WTC11 (cell line): ENCODE results near the gene UBAC2. TPM values are rescaled to one million over a fixed set of nuclear protein-coding genes. Genes with fewer than 3 reads are reported as not detected.

Experiments
- ATAC-seq: fragments of 200-7000 bp; cut with Tn5 transposase; 2 replicates; pipeline ENCODE4 v1.10.0; 2021; ENCODE audit warnings: mild to moderate bottlenecking, moderate library complexity
- CTCF ChIA-PET: fragments of 300-600 bp; sonication (Branson Sonifier 250); formaldehyde crosslinking; loops from one replicate; lab custom pipeline; 2021; ENCODE audit warnings: antibody characterized with exemption; lab: Charles Lee
- POLR2A ChIA-PET: fragments of 350-600 bp; sonication (Branson Sonifier 250); formaldehyde crosslinking; loops from one replicate; lab custom pipeline; 2021; ENCODE audit warnings: antibody characterized with exemption; lab: Charles Lee
- DNase-seq: peaks from one replicate; pipeline ENCODE4 v3.0.0; 2021; ENCODE audit warnings: low spot score
- H3K27ac Mint-ChIP-seq: 2 replicates; pipeline ENCODE4 v1.8.0; 2021; ENCODE audit warnings: mixed read lengths
- H3K27me3 Mint-ChIP-seq: 2 replicates; pipeline ENCODE4 v1.8.0; 2021; ENCODE audit warnings: low read depth, mild to moderate bottlenecking, moderate library complexity, mixed read lengths
- H3K36me3 Mint-ChIP-seq: 2 replicates; pipeline ENCODE4 v1.8.0; 2021; ENCODE audit warnings: mixed read lengths
- H3K4me1 Mint-ChIP-seq: 2 replicates; pipeline ENCODE4 v1.8.0; 2022; ENCODE audit warnings: mixed read lengths
- H3K4me3 Mint-ChIP-seq: 2 replicates; pipeline ENCODE4 v1.8.0; 2021; ENCODE audit warnings: mild to moderate bottlenecking, moderate library complexity, mixed read lengths
- H3K9me3 Mint-ChIP-seq: 2 replicates; pipeline ENCODE4 v1.8.0; 2021; ENCODE audit warnings: mixed read lengths
- ATF3 ChIP-seq: sonication (generic); formaldehyde crosslinking; conservative IDR thresholded peaks from 2 replicates; pipeline ENCODE4 v1.8.1; 2022; ENCODE audit warnings: mild to moderate bottlenecking, missing genetic modification reagents
- CREB1 ChIP-seq: sonication (generic); formaldehyde crosslinking; IDR thresholded peaks from 2 replicates; pipeline ENCODE4 v1.8.0; 2023; ENCODE audit warnings: mild to moderate bottlenecking, missing genetic modification reagents
- EMX1 ChIP-seq: fragments of 250-450 bp; sonication (Bioruptor Pico); IDR thresholded peaks from 2 replicates; pipeline ENCODE4 v1.8.0; 2021; ENCODE audit warnings: mild to moderate bottlenecking
- FOXJ3 ChIP-seq: sonication (generic); formaldehyde crosslinking; IDR thresholded peaks from 2 replicates; pipeline ENCODE4 v1.9.0; 2021; ENCODE audit warnings: missing genetic modification reagents, mild to moderate bottlenecking, borderline replicate concordance
- GTF2I ChIP-seq: fragments of 250-450 bp; sonication (Bioruptor Pico); conservative IDR thresholded peaks from 2 replicates; pipeline ENCODE4 v1.4.0; 2021; ENCODE audit warnings: mild to moderate bottlenecking
- SMAD3 ChIP-seq: sonication (generic); formaldehyde crosslinking; IDR thresholded peaks from 2 replicates; pipeline ENCODE4 v1.8.0; 2022; ENCODE audit warnings: missing genetic modification reagents, mild to moderate bottlenecking, borderline replicate concordance
- TCF7 ChIP-seq: sonication (generic); formaldehyde crosslinking; IDR thresholded peaks from 2 replicates; pipeline ENCODE4 v1.8.0; 2022; ENCODE audit warnings: mild to moderate bottlenecking, low read depth, missing genetic modification reagents, moderate library complexity
- USF1 ChIP-seq: sonication (generic); formaldehyde crosslinking; IDR thresholded peaks from 2 replicates; pipeline ENCODE4 v1.8.0; 2022; ENCODE audit warnings: mild to moderate bottlenecking, missing genetic modification reagents
- ZNF317 ChIP-seq: sonication (generic); formaldehyde crosslinking; IDR thresholded peaks from 2 replicates; pipeline ENCODE4 v1.8.1; 2023; ENCODE audit warnings: low read depth, mild to moderate bottlenecking, moderate library complexity, missing genetic modification reagents, borderline replicate concordance
- ZNF396 ChIP-seq: fragments of 250-450 bp; sonication (Bioruptor Pico); IDR thresholded peaks from 2 replicates; pipeline ENCODE4 v1.8.0; 2021; ENCODE audit warnings: mild to moderate bottlenecking, moderate library complexity, borderline replicate concordance
- ZNF512 ChIP-seq: sonication (generic); formaldehyde crosslinking; IDR thresholded peaks from 2 replicates; pipeline ENCODE4 v1.8.1; 2022; ENCODE audit warnings: missing genetic modification reagents, borderline replicate concordance
- total RNA-seq: library from RNA; stranded (reverse); gene quantifications from 3 replicates; pipeline ENCODE4 v1.2.3, GENCODE V29; 2021
- TF ChIP-seq, protein P1 (sequence below): fragments of 250-450 bp; sonication (Bioruptor Pico); IDR thresholded peaks from 2 replicates; pipeline ENCODE4 v2.1.2; 2022; ENCODE audit warnings: mild to moderate bottlenecking, moderate library complexity
- TF ChIP-seq, protein P2 (sequence below): sonication (generic); formaldehyde crosslinking; IDR thresholded peaks from 2 replicates; pipeline ENCODE4 v1.8.1; 2023; ENCODE audit warnings: mild to moderate bottlenecking, missing genetic modification reagents
- TF ChIP-seq, protein P3 (sequence below): sonication (generic); formaldehyde crosslinking; IDR thresholded peaks from 2 replicates; pipeline ENCODE4 v1.8.1; 2022; ENCODE audit warnings: low read depth, missing genetic modification reagents, borderline replicate concordance
- TF ChIP-seq, protein P4 (sequence below): fragments of 200-600 bp; IDR thresholded peaks from 2 replicates; pipeline ENCODE4 v1.8.0; 2022; ENCODE audit warnings: antibody characterized with exemption
- TF ChIP-seq, protein P5 (sequence below): fragments of 250-450 bp; sonication (Bioruptor Pico); conservative IDR thresholded peaks from 2 replicates; pipeline ENCODE4 v1.9.0; 2021; ENCODE audit warnings: mild to moderate bottlenecking
- TF ChIP-seq, protein P6 (sequence below): sonication (generic); formaldehyde crosslinking; IDR thresholded peaks from 2 replicates; pipeline ENCODE4 v1.8.0; 2022; ENCODE audit warnings: mild to moderate bottlenecking, missing genetic modification reagents
- TF ChIP-seq, protein P7 (sequence below): sonication (generic); formaldehyde crosslinking; IDR thresholded peaks from 2 replicates; pipeline ENCODE4 v1.8.0; 2023; ENCODE audit warnings: missing genetic modification reagents
- TF ChIP-seq, protein P8 (sequence below): sonication (generic); formaldehyde crosslinking; IDR thresholded peaks from 2 replicates; pipeline ENCODE4 v1.8.1; 2023; ENCODE audit warnings: mild to moderate bottlenecking, missing genetic modification reagents

UBAC2 gene
- total RNA-seq, 1 experiment from 2014 or later, result 64.7 TPM

GRCh38 chr13:99353246-99353600, 152.6 kb downstream of the UBAC2 start (continued):
- TF ChIP-seq TCF7 (CRISPR knock-in tag) (no peak), EMX1 (CRISPR knock-in tag) (no peak), ZNF317 (CRISPR knock-in tag) (no peak)
- TF ChIP-seq, protein P1, sequence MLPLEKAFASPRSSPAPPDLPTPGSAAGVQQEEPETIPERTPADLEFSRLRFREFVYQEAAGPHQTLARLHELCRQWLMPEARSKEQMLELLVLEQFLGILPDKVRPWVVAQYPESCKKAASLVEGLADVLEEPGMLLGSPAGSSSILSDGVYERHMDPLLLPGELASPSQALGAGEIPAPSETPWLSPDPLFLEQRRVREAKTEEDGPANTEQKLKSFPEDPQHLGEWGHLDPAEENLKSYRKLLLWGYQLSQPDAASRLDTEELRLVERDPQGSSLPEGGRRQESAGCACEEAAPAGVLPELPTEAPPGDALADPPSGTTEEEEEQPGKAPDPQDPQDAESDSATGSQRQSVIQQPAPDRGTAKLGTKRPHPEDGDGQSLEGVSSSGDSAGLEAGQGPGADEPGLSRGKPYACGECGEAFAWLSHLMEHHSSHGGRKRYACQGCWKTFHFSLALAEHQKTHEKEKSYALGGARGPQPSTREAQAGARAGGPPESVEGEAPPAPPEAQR, result no peak

DNA sequence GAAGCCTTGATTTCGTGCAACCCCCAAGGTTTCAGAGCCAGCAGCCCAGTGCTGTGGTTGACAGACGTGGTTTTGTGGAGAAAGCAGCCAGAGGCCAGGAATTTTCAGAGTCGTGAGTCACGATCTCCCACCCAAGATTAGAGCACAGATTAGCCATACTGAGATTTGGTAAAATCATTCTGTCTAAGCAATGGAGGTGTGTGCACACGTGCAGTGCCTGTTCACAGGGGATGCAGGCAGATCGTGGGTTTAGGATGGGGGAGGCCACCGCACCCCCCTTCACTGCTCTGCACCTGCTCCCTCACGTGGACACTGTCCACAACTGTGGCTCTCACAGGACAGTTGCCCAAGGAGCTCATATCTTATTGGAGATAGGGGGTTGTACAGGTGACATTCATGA, 153.2 kb downstream of the UBAC2 start:
- DNase-seq, result no peak
- ChIA-PET POLR2A (interaction anchor here (0.6 kb wide), 1 partner anchor 229 kb away, joined by 6 read pairs; no protein-coding TSS in a partner anchor), CTCF (no interaction called here)
- Mint-ChIP-seq H3K9me3 (no peaks in the 10 kb centered on the region), H3K27ac (no peak overlapping the region), H3K27me3 (no peaks in the 10 kb centered on the region), H3K36me3 (peaks cover 13% of the 10 kb centered on the region), H3K4me1 (peaks cover 1% of the 10 kb centered on the region; the same call in 1 of the 2 replicates), H3K4me3 (no peak overlapping the region)
- no peak for ATAC-seq
- TF ChIP-seq, protein P2, sequence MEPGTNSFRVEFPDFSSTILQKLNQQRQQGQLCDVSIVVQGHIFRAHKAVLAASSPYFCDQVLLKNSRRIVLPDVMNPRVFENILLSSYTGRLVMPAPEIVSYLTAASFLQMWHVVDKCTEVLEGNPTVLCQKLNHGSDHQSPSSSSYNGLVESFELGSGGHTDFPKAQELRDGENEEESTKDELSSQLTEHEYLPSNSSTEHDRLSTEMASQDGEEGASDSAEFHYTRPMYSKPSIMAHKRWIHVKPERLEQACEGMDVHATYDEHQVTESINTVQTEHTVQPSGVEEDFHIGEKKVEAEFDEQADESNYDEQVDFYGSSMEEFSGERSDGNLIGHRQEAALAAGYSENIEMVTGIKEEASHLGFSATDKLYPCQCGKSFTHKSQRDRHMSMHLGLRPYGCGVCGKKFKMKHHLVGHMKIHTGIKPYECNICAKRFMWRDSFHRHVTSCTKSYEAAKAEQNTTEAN (CRISPR knock-in tag), result no peak
- TF ChIP-seq ZNF396 (no peak), ATF3 (CRISPR knock-in tag) (no peak), SMAD3 (CRISPR knock-in tag) (no peak), USF1 (no peak), ZNF512 (CRISPR knock-in tag) (no peak), CREB1 (no peak), GTF2I (CRISPR knock-in tag) (no peak), FOXJ3 (CRISPR knock-in tag) (no peak)
- TF ChIP-seq, protein P3, sequence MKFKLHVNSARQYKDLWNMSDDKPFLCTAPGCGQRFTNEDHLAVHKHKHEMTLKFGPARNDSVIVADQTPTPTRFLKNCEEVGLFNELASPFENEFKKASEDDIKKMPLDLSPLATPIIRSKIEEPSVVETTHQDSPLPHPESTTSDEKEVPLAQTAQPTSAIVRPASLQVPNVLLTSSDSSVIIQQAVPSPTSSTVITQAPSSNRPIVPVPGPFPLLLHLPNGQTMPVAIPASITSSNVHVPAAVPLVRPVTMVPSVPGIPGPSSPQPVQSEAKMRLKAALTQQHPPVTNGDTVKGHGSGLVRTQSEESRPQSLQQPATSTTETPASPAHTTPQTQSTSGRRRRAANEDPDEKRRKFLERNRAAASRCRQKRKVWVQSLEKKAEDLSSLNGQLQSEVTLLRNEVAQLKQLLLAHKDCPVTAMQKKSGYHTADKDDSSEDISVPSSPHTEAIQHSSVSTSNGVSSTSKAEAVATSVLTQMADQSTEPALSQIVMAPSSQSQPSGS (CRISPR knock-in tag), result no peak
- TF ChIP-seq, protein P4, sequence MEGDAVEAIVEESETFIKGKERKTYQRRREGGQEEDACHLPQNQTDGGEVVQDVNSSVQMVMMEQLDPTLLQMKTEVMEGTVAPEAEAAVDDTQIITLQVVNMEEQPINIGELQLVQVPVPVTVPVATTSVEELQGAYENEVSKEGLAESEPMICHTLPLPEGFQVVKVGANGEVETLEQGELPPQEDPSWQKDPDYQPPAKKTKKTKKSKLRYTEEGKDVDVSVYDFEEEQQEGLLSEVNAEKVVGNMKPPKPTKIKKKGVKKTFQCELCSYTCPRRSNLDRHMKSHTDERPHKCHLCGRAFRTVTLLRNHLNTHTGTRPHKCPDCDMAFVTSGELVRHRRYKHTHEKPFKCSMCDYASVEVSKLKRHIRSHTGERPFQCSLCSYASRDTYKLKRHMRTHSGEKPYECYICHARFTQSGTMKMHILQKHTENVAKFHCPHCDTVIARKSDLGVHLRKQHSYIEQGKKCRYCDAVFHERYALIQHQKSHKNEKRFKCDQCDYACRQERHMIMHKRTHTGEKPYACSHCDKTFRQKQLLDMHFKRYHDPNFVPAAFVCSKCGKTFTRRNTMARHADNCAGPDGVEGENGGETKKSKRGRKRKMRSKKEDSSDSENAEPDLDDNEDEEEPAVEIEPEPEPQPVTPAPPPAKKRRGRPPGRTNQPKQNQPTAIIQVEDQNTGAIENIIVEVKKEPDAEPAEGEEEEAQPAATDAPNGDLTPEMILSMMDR, result no peak
- TF ChIP-seq, protein P5, sequence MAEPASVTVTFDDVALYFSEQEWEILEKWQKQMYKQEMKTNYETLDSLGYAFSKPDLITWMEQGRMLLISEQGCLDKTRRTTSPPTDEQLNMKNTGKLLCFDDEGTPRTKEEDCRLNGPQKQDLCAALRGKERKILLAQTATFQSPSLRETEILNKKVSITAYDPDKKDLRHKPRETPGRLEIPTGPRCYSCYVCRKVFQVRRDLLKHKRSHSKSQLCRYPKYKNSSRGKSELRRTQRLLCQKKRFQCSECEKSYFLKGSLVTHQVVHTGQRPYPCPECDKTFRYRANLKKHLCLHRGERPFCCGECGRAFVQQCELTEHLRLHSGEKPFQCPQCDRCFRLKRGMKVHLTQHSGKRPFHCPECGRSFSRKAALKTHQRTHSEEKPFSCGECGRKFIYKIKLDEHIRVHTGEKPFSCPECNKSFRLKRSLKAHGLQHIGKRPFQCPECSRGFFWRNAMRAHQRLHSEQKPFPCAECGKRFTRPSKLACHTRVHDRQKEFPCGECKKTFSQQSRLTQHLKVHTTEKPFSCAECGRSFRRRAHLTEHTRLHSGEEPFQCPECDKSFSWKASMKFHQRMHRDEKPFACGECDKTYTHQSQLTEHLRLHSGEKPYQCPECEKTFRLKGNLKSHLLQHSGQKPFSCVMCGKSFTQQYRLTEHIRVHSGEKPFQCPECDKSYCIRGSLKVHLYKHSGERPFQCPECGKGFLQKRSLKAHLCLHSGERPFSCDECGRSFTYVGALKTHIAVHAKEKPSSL, result no peak
- TF ChIP-seq, protein P6, sequence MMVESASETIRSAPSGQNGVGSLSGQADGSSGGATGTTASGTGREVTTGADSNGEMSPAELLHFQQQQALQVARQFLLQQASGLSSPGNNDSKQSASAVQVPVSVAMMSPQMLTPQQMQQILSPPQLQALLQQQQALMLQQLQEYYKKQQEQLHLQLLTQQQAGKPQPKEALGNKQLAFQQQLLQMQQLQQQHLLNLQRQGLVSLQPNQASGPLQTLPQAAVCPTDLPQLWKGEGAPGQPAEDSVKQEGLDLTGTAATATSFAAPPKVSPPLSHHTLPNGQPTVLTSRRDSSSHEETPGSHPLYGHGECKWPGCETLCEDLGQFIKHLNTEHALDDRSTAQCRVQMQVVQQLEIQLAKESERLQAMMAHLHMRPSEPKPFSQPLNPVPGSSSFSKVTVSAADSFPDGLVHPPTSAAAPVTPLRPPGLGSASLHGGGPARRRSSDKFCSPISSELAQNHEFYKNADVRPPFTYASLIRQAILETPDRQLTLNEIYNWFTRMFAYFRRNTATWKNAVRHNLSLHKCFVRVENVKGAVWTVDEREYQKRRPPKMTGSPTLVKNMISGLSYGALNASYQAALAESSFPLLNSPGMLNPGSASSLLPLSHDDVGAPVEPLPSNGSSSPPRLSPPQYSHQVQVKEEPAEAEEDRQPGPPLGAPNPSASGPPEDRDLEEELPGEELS (CRISPR knock-in tag), result no peak
- TF ChIP-seq, protein P7, sequence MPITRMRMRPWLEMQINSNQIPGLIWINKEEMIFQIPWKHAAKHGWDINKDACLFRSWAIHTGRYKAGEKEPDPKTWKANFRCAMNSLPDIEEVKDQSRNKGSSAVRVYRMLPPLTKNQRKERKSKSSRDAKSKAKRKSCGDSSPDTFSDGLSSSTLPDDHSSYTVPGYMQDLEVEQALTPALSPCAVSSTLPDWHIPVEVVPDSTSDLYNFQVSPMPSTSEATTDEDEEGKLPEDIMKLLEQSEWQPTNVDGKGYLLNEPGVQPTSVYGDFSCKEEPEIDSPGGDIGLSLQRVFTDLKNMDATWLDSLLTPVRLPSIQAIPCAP (CRISPR knock-in tag), result no peak
- TF ChIP-seq, protein P8, sequence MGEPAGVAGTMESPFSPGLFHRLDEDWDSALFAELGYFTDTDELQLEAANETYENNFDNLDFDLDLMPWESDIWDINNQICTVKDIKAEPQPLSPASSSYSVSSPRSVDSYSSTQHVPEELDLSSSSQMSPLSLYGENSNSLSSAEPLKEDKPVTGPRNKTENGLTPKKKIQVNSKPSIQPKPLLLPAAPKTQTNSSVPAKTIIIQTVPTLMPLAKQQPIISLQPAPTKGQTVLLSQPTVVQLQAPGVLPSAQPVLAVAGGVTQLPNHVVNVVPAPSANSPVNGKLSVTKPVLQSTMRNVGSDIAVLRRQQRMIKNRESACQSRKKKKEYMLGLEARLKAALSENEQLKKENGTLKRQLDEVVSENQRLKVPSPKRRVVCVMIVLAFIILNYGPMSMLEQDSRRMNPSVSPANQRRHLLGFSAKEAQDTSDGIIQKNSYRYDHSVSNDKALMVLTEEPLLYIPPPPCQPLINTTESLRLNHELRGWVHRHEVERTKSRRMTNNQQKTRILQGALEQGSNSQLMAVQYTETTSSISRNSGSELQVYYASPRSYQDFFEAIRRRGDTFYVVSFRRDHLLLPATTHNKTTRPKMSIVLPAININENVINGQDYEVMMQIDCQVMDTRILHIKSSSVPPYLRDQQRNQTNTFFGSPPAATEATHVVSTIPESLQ (CRISPR knock-in tag), result no peak
